Endothelial cell of umbilical vein (primary cell): ENCODE measurements around the gene MATK. TPM values are rescaled to one million over a fixed set of nuclear protein-coding genes. Genes with fewer than 3 reads are reported as not detected.

ENCODE experiments used
- BruUV-seq: library from RNA; stranded (reverse); fragments of 400-500 nt; replicated peaks from 2 replicates; lab custom pipeline; 2021; lab: Mats Ljungman, UMichigan
- CTCF ChIA-PET: fragments of 300-600, 350-600 bp; sonication (Branson Sonifier 250); formaldehyde crosslinking; loops from one replicate; lab custom pipeline; 2021; ENCODE audit warnings: antibody characterized with exemption, inconsistent platforms; lab: Charles Lee
- POLR2A ChIA-PET: fragments of 300-600, 350-600 bp; sonication (Branson Sonifier 250); formaldehyde crosslinking; loops from one replicate; lab custom pipeline; 2021; ENCODE audit warnings: antibody characterized with exemption, inconsistent platforms; lab: Charles Lee
- DNase-seq: peaks from one replicate; pipeline ENCODE4 v3.0.0-alpha.2; 2011; ENCODE audit warnings: low read depth, low spot score
- FAIRE-seq: peaks from 2 replicates; lab custom pipeline; 2011; peaks lifted over from hg19 to GRCh38; lab: Jason Lieb, UNC
- H2AFZ ChIP-seq: 2 replicates; pipeline ENCODE4 v1.6.0; 2012; ENCODE audit warnings: low read depth, low read length, control low read depth, inconsistent platforms
- H3K27ac ChIP-seq: 2 replicates; pipeline ENCODE4 v1.5.1; 2011; ENCODE audit warnings: low read depth, mild to moderate bottlenecking, control low read depth, low read length, moderate library complexity; ENCODE audit not compliant: insufficient read depth
- H3K27me3 ChIP-seq, 2 experiments: 2 replicates each; pipeline versions ENCODE4 v1.6.0 to v1.6.1; 2011; ENCODE audit warnings: low read length in 2 of 2, mixed read lengths in 1 of 2; ENCODE audit not compliant: control insufficient read depth in 2 of 2, insufficient read depth in 2 of 2
- H3K36me3 ChIP-seq, 2 experiments: 2 replicates in 1 of 2; 3 replicates in 1 of 2; pipeline ENCODE4 v1.5.1; 2011; ENCODE audit warnings: low read length in 2 of 2, mild to moderate bottlenecking in 1 of 2, moderate library complexity in 1 of 2; ENCODE audit not compliant: control insufficient read depth in 2 of 2, insufficient read depth in 2 of 2; ENCODE audit errors: extremely low read depth in 1 of 2
- H3K4me1 ChIP-seq: 3 replicates; pipeline ENCODE4 v1.5.1; 2011; ENCODE audit warnings: mild to moderate bottlenecking, low read length; ENCODE audit not compliant: control insufficient read depth, insufficient read depth; ENCODE audit errors: extremely low read depth
- H3K4me2 ChIP-seq: 2 replicates; pipeline ENCODE4 v1.6.1; 2011; ENCODE audit warnings: low read length, control low read depth, mixed read lengths; ENCODE audit not compliant: insufficient read depth
- H3K4me3 ChIP-seq, 3 experiments: fragments of 200-600 bp in 1 of 3; sonication (generic), shearing (Covaris generic) in 1 of 3; replicated peaks in 1 of 3; 2 replicates each; pipeline ENCODE4 v1.5.1; 2011 to 2016; ENCODE audit warnings: control low read depth in 3 of 3, low read length in 3 of 3, mild to moderate bottlenecking in 2 of 3, inconsistent platforms in 1 of 3, low read depth in 1 of 3, moderate library complexity in 1 of 3; ENCODE audit not compliant: insufficient read depth in 1 of 3
- H3K79me2 ChIP-seq: 2 replicates; pipeline ENCODE4 v1.6.0; 2012; ENCODE audit warnings: low read length, inconsistent platforms; ENCODE audit not compliant: control insufficient read depth, insufficient read depth
- H3K9ac ChIP-seq: replicated peaks from 2 replicates; pipeline ENCODE3; 2011; ENCODE audit warnings: low read length, control low read depth; ENCODE audit not compliant: insufficient read depth; ENCODE audit errors: extremely low read depth
- H3K9me1 ChIP-seq: replicated peaks from 3 replicates; pipeline ENCODE4 v1.6.0; 2011; ENCODE audit warnings: mild to moderate bottlenecking, low read length; ENCODE audit not compliant: control insufficient read depth, insufficient read depth; ENCODE audit errors: extremely low read depth
- H3K9me3 ChIP-seq: replicated peaks from 2 replicates; pipeline ENCODE4 v1.5.1; 2012; ENCODE audit warnings: low read length, inconsistent platforms; ENCODE audit not compliant: control insufficient read depth, insufficient read depth
- H4K20me1 ChIP-seq: replicated peaks from 2 replicates; pipeline ENCODE3; 2011; ENCODE audit warnings: mild to moderate bottlenecking, low read length; ENCODE audit not compliant: control insufficient read depth, insufficient read depth; ENCODE audit errors: extremely low read depth
- EZH2 ChIP-seq: IDR thresholded peaks from 2 replicates; pipeline ENCODE4 v1.6.1; 2012; ENCODE audit warnings: borderline replicate concordance, low read depth, mild to moderate bottlenecking, moderate library complexity, low read length, inconsistent platforms; ENCODE audit not compliant: severe bottlenecking
- FOS ChIP-seq: IDR thresholded peaks from 2 replicates; pipeline ENCODE4 v1.6.1; 2011; ENCODE audit warnings: mild to moderate bottlenecking, low read length, moderate library complexity, borderline replicate concordance; ENCODE audit not compliant: insufficient read depth
- GATA2 ChIP-seq: IDR thresholded peaks from 2 replicates; pipeline ENCODE4 v1.7.0; 2011; ENCODE audit warnings: low read depth, mild to moderate bottlenecking, moderate library complexity, mixed read lengths, low read length; ENCODE audit not compliant: insufficient read length, insufficient read depth
- JUN ChIP-seq: IDR thresholded peaks from 2 replicates; pipeline ENCODE4 v1.6.1; 2011; ENCODE audit warnings: borderline replicate concordance, low read depth; ENCODE audit not compliant: insufficient read length, insufficient read depth
- MYC ChIP-seq: IDR thresholded peaks from one replicate; pipeline ENCODE4 v1.6.1; 2011; ENCODE audit warnings: mild to moderate bottlenecking, low read depth, low read length
- POLR2A ChIP-seq: IDR thresholded peaks from 2 replicates; pipeline ENCODE4 v1.6.1; 2012; ENCODE audit warnings: low read depth, mild to moderate bottlenecking, control low read depth, low read length
- POLR2AphosphoS5 ChIP-seq: IDR thresholded peaks from 2 replicates; pipeline ENCODE4 v1.6.1; 2012; ENCODE audit warnings: low read depth, mild to moderate bottlenecking, control low read depth, low read length, moderate library complexity; ENCODE audit not compliant: insufficient read depth
- dilution Hi-C: fragments of 300-500 bp; cut with MboI; formaldehyde crosslinking; loops from one replicate; pipeline ENCODE4 v1.15.0; 2019; ENCODE audit warnings: low sequenced_read_pairs; ENCODE audit not compliant: extremely low pct_ligation_motif_present
- intact Hi-C: fragments of 100-400 bp; cut with micrococcal nuclease; formaldehyde crosslinking; loops from one replicate; pipeline ENCODE4 v1.10.0; 2022
- polyA plus RNA-seq, 4 experiments: library from polyadenylated mRNA; depleted of rRNA in 3 of 4; stranded (reverse) in 3 of 4; unstranded in 1 of 4; fragments of >200 nt; gene quantifications; 2 replicates each; pipeline versions ENCODE4 v1.2.1 to v1.2.3, GENCODE V29; 2011 to 2012; ENCODE audit warnings: missing spikeins in 1 of 4
- total RNA-seq: library from RNA; stranded (reverse); gene quantifications from 2 replicates; pipeline ENCODE4 v1.2.3, GENCODE V29; 2021
- TF ChIP-seq, protein P1 (sequence below), 2 donors: IDR thresholded peaks; 1 replicate in 1 of 2; 2 replicates in 1 of 2; pipeline ENCODE4 v1.5.1; 2011; ENCODE audit warnings: low read length in 2 of 2, mild to moderate bottlenecking in 2 of 2, moderate library complexity in 2 of 2, control low read depth in 1 of 2, inconsistent platforms in 1 of 2, low read depth in 1 of 2; ENCODE audit not compliant: insufficient read depth in 1 of 2; ENCODE audit errors: extremely low read depth in 1 of 2
- TF ChIP-seq, protein P2 (sequence below): IDR thresholded peaks from 2 replicates; pipeline ENCODE4 v1.6.1; 2011; ENCODE audit not compliant: insufficient read depth, insufficient read length

Gene MATK
- total and polyA plus RNA-seq, 2 donors (not counting 3 experiments of a cell fraction or from before 2014, with no cell fraction given), result not detected

DNA sequence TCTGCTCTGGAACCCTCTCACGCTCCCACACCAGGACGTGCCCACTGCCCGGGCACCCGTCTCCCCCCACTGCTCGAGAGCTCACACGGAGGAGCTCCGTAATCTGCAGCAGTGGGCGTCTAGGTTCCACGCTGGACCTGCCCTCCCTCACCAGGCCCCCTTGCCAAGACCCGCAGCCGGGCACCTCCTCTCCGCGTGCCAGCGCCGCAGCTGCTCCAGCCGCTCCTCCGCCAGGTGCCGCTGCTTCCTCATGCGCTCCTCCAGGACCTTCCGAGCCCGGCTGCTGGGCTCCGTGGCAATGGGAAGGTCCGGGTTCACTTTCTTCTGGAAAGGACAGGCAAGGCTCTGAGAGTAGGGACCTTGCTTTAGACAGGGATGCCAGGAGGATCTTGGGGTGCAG is 35.0 kb upstream of the MATK start:
- POLR2A ChIA-PET, result no interaction called here
- no peak for TF ChIP-seq GATA2
- TF ChIP-seq JUN, result no peak
- no peak for TF ChIP-seq FOS
- TF ChIP-seq MYC, result no peak
- TF ChIP-seq POLR2AphosphoS5, result no peak
- TF ChIP-seq, protein P1, sequence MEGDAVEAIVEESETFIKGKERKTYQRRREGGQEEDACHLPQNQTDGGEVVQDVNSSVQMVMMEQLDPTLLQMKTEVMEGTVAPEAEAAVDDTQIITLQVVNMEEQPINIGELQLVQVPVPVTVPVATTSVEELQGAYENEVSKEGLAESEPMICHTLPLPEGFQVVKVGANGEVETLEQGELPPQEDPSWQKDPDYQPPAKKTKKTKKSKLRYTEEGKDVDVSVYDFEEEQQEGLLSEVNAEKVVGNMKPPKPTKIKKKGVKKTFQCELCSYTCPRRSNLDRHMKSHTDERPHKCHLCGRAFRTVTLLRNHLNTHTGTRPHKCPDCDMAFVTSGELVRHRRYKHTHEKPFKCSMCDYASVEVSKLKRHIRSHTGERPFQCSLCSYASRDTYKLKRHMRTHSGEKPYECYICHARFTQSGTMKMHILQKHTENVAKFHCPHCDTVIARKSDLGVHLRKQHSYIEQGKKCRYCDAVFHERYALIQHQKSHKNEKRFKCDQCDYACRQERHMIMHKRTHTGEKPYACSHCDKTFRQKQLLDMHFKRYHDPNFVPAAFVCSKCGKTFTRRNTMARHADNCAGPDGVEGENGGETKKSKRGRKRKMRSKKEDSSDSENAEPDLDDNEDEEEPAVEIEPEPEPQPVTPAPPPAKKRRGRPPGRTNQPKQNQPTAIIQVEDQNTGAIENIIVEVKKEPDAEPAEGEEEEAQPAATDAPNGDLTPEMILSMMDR (IDR thresholded peaks at IDR 0.05; ENCODE audit: extremely low read depth in 1 of 2, insufficient read depth in 1 of 2, low read depth in 1 of 2, low read length in 2 of 2), result no peak
- no peak for TF ChIP-seq POLR2A
- TF ChIP-seq EZH2, result no peak
- TF ChIP-seq, protein P2, sequence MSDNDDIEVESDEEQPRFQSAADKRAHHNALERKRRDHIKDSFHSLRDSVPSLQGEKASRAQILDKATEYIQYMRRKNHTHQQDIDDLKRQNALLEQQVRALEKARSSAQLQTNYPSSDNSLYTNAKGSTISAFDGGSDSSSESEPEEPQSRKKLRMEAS, result no peak
- DNase-seq (no peak), FAIRE-seq (no peak)
- no peaks in the 10 kb centered on the region for H3K9me1 ChIP-seq
- no peaks in the 10 kb centered on the region for H3K27me3 ChIP-seq
- no peak overlapping the region for H3K9ac ChIP-seq
- dilution Hi-C loops, result no loop called here
- no peaks in the 10 kb centered on the region for H4K20me1 ChIP-seq
- intact Hi-C loops, result no loop called here
- no peak overlapping the region for H3K4me3 ChIP-seq
- CTCF ChIA-PET, result interaction anchor here (0.7 to 1.4 kb wide), 5 partner anchors 24 to 90 kb away, joined by 3 to 8 read pairs (median 5); no protein-coding TSS in a partner anchor
- H3K9me3 ChIP-seq, result no peaks in the 10 kb centered on the region
- H3K4me1 ChIP-seq, result no peaks in the 10 kb centered on the region
- H2AFZ ChIP-seq, result no peak overlapping the region
- no peak overlapping the region for H3K27ac ChIP-seq
- no peaks in the 10 kb centered on the region for H3K36me3 ChIP-seq
- no TSS peak for BruUV-seq
- no peak overlapping the region for H3K4me2 ChIP-seq
- no peaks in the 10 kb centered on the region for H3K79me2 ChIP-seq
